ENCODE results near the gene FANCI.

The FANCI gene

DNA sequence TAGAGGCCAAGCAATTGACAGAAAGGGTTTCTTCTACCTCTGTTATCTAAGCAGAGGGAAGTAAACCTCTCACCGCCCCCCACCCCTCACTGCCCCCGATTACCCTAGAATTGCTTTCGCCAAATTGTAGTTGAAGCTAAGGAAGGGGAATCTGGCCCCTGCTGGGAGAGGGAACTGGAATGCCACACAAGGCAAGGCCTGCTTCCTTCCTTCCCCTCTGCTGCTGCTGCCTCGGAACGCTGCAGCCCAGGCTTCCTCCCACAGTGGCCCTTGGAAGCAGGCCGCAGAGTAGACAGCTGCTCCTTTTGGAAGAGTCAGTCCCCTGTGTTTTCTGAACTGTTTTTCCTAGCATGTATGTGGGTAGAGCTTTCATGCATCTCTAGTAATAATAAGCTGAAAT, 44.0 kb upstream of the FANCI start:
- Histone ChIP-seq H3K27ac (ENCODE audit: low read length) (no peak overlapping the region), H4K20me1 (ENCODE audit: insufficient read depth, low read length) (no peaks in the 10 kb centered on the region), H3K27me3 (ENCODE audit: low read depth, low read length) (no peaks in the 10 kb centered on the region), H3K4me2 (ENCODE audit: low read length) (no peak overlapping the region), H3K79me2 (ENCODE audit: low read length) (no peaks in the 10 kb centered on the region), H3K4me1 (ENCODE audit: low read length) (no peaks in the 10 kb centered on the region), H3K9me3 (ENCODE audit: insufficient read depth, low read length) (no peaks in the 10 kb centered on the region), H2AFZ (ENCODE audit: low read depth, low read length) (no peak overlapping the region), H3K9ac (ENCODE audit: low read length) (no peak overlapping the region), H3K36me3 (replicated peaks; ENCODE audit: low read depth, low read length) (peaks cover 16% of the 10 kb centered on the region), H3K4me3 (ENCODE audit: low read length) (no peak overlapping the region)
- TF ChIP-seq EZH2phosphoT487 (IDR thresholded peaks at IDR 0.05; ENCODE audit: low read depth), result no peak
- TF ChIP-seq, protein P1, sequence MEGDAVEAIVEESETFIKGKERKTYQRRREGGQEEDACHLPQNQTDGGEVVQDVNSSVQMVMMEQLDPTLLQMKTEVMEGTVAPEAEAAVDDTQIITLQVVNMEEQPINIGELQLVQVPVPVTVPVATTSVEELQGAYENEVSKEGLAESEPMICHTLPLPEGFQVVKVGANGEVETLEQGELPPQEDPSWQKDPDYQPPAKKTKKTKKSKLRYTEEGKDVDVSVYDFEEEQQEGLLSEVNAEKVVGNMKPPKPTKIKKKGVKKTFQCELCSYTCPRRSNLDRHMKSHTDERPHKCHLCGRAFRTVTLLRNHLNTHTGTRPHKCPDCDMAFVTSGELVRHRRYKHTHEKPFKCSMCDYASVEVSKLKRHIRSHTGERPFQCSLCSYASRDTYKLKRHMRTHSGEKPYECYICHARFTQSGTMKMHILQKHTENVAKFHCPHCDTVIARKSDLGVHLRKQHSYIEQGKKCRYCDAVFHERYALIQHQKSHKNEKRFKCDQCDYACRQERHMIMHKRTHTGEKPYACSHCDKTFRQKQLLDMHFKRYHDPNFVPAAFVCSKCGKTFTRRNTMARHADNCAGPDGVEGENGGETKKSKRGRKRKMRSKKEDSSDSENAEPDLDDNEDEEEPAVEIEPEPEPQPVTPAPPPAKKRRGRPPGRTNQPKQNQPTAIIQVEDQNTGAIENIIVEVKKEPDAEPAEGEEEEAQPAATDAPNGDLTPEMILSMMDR (IDR thresholded peaks at IDR 0.05; ENCODE audit: low read depth, low read length), result no peak

DNA sequence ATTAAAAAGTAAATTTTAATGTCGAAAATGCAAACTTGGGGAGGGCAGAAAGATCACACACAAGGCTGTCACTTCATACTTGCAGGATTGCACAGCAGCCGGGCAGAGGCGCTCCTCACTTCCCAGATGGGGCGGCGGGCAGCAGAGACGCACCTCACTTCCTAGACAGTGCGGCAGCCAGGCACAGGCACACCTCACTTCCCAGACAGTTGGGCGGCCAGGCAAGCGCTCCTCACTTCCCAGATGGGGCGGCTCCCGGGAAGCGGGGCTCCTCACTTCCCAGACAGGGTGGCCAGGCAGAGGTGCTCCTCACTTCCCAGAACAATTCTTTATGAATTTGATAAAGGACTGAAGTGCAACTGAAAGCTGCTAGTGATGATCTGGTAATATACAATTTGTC, 43.6 kb upstream of the FANCI start:
- no peaks in the 10 kb centered on the region for H3K4me1 ChIP-seq (ENCODE audit: low read length)
- H3K36me3 ChIP-seq (replicated peaks; ENCODE audit: low read depth, low read length), result peaks cover 13% of the 10 kb centered on the region
- H2AFZ ChIP-seq (ENCODE audit: low read depth, low read length), result no peak overlapping the region

DNA sequence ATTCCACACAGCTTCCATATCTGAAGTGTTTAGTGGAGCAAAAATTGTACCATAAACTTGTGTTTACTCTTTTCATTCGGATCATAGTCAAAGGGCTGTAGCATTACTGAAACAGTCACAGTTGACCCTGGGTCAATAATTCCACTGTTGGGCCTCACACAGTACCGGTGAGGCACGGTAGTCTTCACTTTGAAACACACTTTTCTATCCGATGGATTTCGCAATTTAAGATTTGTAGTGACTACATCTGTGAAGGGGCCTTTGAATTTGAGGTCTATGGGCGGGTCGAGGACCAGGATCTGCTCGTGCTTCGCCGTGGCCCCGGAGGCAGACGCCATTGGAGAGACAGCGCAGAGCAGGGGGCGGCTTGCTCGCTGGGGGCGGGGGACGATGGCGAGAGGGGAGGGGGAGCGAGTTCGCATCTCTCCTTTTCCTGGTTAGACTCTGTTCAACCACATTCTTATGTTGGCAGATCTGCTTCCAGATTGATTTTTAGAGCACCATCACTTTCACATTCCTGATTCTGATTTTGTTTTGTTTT, 42.2 kb upstream of the FANCI start:
- Histone ChIP-seq H3K27me3 (ENCODE audit: low read depth, low read length) (no peaks in the 10 kb centered on the region), H3K4me2 (ENCODE audit: low read length) (no peak overlapping the region), H3K9ac (ENCODE audit: low read length) (no peak overlapping the region), H3K9me3 (ENCODE audit: insufficient read depth, low read length) (no peaks in the 10 kb centered on the region), H3K27ac (ENCODE audit: low read length) (no peak overlapping the region), H3K79me2 (ENCODE audit: low read length) (no peaks in the 10 kb centered on the region), H3K36me3 (replicated peaks; ENCODE audit: low read depth, low read length) (peaks cover 11% of the 10 kb centered on the region), H3K4me3 (ENCODE audit: low read length) (no peak overlapping the region), H2AFZ (ENCODE audit: low read depth, low read length) (no peak overlapping the region), H3K4me1 (ENCODE audit: low read length) (no peaks in the 10 kb centered on the region), H4K20me1 (ENCODE audit: insufficient read depth, low read length) (no peaks in the 10 kb centered on the region)
- TF ChIP-seq EZH2phosphoT487 (IDR thresholded peaks at IDR 0.05; ENCODE audit: low read depth), result no peak
- TF ChIP-seq, protein P1 (IDR thresholded peaks at IDR 0.05; ENCODE audit: low read depth, low read length), result no peak

More for the DNA sequence above, 43.6 kb upstream of the FANCI start:
- no peaks in the 10 kb centered on the region for H4K20me1 ChIP-seq (ENCODE audit: insufficient read depth, low read length)
- H3K9me3 ChIP-seq (ENCODE audit: insufficient read depth, low read length), result no peaks in the 10 kb centered on the region
- no peak for TF ChIP-seq EZH2phosphoT487 (IDR thresholded peaks at IDR 0.05; ENCODE audit: low read depth)
- TF ChIP-seq, protein P1 (IDR thresholded peaks at IDR 0.05; ENCODE audit: low read depth, low read length), result no peak
- H3K4me3 ChIP-seq (ENCODE audit: low read length), result no peak overlapping the region
- H3K27ac ChIP-seq (ENCODE audit: low read length), result no peak overlapping the region
- no peak overlapping the region for H3K4me2 ChIP-seq (ENCODE audit: low read length)
- no peaks in the 10 kb centered on the region for H3K27me3 ChIP-seq (ENCODE audit: low read depth, low read length)
- no peak overlapping the region for H3K9ac ChIP-seq (ENCODE audit: low read length)
- H3K79me2 ChIP-seq (ENCODE audit: low read length), result no peaks in the 10 kb centered on the region

DNA sequence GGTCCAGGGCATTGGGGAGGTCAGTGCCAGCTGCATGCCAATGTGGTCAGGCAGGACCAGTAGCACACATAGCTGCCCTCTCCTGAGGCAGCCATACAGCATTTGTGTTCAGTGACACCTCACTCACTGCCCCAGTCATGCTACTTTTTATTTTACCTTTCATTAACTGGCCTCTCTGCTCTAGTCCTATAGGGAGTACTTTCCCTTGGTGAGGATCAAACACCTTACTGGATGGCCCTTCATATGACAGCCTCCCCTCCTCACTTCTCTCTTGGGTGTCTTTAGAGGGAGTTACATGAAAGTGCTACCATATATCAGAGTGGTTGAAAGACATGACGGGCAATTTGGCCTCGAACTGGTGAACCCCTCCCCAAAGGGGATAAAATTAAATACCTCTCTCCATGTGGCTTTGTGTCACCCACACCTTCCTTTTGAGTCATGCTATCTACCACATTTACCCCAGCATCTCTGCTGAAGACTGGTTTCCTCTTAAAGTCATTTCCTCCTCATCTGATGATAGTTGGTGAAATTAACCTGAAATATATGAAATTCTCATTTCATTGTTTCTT, 40.0 kb upstream of the FANCI start:
- H4K20me1 ChIP-seq (ENCODE audit: insufficient read depth, low read length), result no peaks in the 10 kb centered on the region
- TF ChIP-seq, protein P1 (IDR thresholded peaks at IDR 0.05; ENCODE audit: low read depth, low read length), result no peak
- TF ChIP-seq EZH2phosphoT487 (IDR thresholded peaks at IDR 0.05; ENCODE audit: low read depth), result no peak
- H3K9ac ChIP-seq (ENCODE audit: low read length), result no peak overlapping the region

More for the DNA sequence above, 40.0 kb upstream of the FANCI start:
- H3K27ac ChIP-seq (ENCODE audit: low read length), result no peak overlapping the region
- peaks cover 3% of the 10 kb centered on the region; the same call in 1 of the 2 replicates for H3K4me1 ChIP-seq (ENCODE audit: low read length)
- no peaks in the 10 kb centered on the region for H3K79me2 ChIP-seq (ENCODE audit: low read length)
- H2AFZ ChIP-seq (ENCODE audit: low read depth, low read length), result no peak overlapping the region
- no peaks in the 10 kb centered on the region for H3K36me3 ChIP-seq (replicated peaks; ENCODE audit: low read depth, low read length)
- H3K27me3 ChIP-seq (ENCODE audit: low read depth, low read length), result no peaks in the 10 kb centered on the region
- H3K4me3 ChIP-seq (ENCODE audit: low read length), result no peak overlapping the region
- H3K4me2 ChIP-seq (ENCODE audit: low read length), result no peak overlapping the region
- no peaks in the 10 kb centered on the region for H3K9me3 ChIP-seq (ENCODE audit: insufficient read depth, low read length)

All from OCI-LY3 (cell line).